ENCODE results near the gene CCDC201. TPM values are rescaled to one million over a fixed set of nuclear protein-coding genes. Genes with fewer than 3 reads are reported as not detected.

Gene CCDC201, protein sequence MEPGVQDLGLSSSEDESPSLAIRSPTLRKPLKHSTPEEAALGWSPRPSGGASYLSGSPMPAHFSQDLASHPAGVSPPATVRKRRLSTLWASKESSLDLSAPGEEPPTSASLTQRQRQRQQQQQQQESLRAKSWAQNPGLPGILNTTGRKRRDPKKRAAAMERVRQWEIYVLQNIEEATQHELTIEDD
- polyA plus RNA-seq (2013) = not detected in 2 replicates

DNA sequence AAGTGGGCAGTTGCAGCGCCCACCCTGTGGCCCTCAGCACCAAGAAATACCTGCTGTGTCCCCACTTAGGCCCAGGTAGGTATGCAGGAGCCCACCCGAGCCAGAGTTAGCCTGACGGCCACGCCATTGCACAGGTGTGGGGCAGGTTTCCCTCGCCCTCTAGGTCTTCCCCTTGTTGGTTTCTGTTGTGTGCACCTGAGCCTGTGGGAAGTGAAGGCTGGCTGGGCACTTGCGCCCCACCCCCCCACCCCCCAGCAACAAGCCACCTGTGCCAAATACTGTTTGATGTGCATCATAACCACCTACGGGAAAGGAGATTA lies at the start of gene CCDC201:
CCDC201 (minus strand) TSS at position 48 of the 320 bp plus-strand sequence. CDS start 75 bp downstream, outside the sequence.
- Histone ChIP-seq H4K91ac (ENCODE audit: low read depth, low read length) (no peak within 1 kb of the TSS), H2AK5ac (ENCODE audit: low read length) (no peak within 1 kb of the TSS), H3K4me3 (ENCODE audit: low read depth, low read length) (no peak within 1 kb of the TSS), H3K23ac (ENCODE audit: low read length) (no peak within 1 kb of the TSS), H2BK12ac (ENCODE audit: low read length) (no peak within 1 kb of the TSS), H3K9ac (ENCODE audit: low read length) (no peak within 1 kb of the TSS), H3K9me3 (ENCODE audit: insufficient read depth, low read depth, low read length) (peaks cover under 1% of the 10 kb centered on the region), H2BK5ac (ENCODE audit: low read depth, low read length, poor library complexity) (no peak within 1 kb of the TSS), H3K14ac (ENCODE audit: low read length) (no peak within 1 kb of the TSS), H2AFZ (ENCODE audit: insufficient read depth, low read length, poor library complexity) (no peak within 1 kb of the TSS), H3K79me2 (ENCODE audit: control insufficient read depth, insufficient read depth, low read length, poor library complexity) (no peaks in the 10 kb centered on the region), H4K8ac (ENCODE audit: low read depth, low read length) (no peak within 1 kb of the TSS), H3K4ac (ENCODE audit: low read depth, low read length) (no peak within 1 kb of the TSS), H3K27me3 (ENCODE audit: insufficient read depth, low read length) (no peaks in the 10 kb centered on the region), H3K4me1 (ENCODE audit: control insufficient read depth in 1 of 2, insufficient read depth in 2 of 2, low read length in 2 of 2) (peaks cover 2 to 3% of the 10 kb centered on the region in 2 experiments), H3K18ac (ENCODE audit: low read length) (no peak within 1 kb of the TSS), H4K12ac (ENCODE audit: low read depth, low read length) (no peak within 1 kb of the TSS), H3K4me2 (ENCODE audit: low read length) (no peak within 1 kb of the TSS), H2BK120ac (ENCODE audit: insufficient read depth, low read length, poor library complexity) (no peak within 1 kb of the TSS), H3K36me3 (ENCODE audit: control insufficient read depth in 1 of 2, insufficient read depth in 2 of 2, low read length in 2 of 2) (no peaks in the 10 kb centered on the region), H3K79me1 (ENCODE audit: low read length) (peaks cover 3% of the 10 kb centered on the region), H3K27ac (ENCODE audit: low read depth, low read length) (no peak within 1 kb of the TSS)
- no CpG with 5 or more reads among the region's 7 CpGs for WGBS (ENCODE audit: extremely low coverage, insufficient coverage, insufficient read length)
- DNase-seq = no peak

DNA sequence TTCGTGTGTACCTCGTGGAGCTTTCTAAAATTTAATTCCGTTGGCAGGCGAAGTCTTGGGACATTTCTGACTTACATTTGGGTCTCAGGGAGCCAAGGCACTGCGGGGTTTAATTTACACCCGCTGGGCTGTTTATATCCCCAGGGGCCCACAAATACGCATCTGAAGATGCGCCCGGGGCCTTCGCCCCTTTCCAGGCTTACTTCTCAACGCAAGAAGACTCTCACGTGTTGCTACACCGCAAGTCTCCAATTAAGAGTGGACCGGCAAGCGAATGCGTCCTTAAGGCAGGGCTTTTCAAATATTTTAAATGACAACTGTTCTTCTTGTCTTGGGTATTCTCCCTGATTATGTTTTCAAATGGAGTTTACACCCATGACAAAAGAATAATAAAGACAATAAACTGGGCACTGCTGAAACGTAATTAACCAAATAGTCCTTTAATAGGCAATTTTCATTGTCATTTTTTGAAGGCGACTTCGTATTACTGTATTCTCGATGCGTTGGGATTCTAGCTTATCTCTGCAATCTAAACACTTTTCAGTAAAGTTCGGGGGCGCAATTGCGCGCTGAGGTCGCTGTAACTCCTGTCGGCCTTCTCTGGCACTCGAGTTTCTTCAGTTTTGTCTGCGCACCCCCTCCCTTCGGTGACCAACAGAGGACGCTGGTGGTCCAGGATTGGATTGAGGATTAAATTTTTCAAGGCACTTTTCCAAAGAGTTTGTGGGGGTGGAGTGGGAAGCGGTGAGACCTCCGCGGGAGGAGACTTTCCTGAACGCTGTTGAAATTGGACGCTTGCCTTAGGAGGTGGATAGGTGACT lies 49.0 kb upstream of the CCDC201 start:
- Histone ChIP-seq H3K79me2 (ENCODE audit: control insufficient read depth, insufficient read depth, low read length, poor library complexity) (peaks cover 29% of the 10 kb centered on the region), H3K18ac (ENCODE audit: low read length) (peak overlapping the region; percentile 93), H3K4me2 (ENCODE audit: low read length) (peak overlapping the region; percentile 76), H2BK120ac (ENCODE audit: insufficient read depth, low read length, poor library complexity) (peak overlapping the region; percentile 98), H2AK5ac (ENCODE audit: low read length) (no peak overlapping the region), H3K27me3 (ENCODE audit: insufficient read depth, low read length) (no peaks in the 10 kb centered on the region), H4K8ac (ENCODE audit: low read depth, low read length) (peak overlapping the region; percentile 72), H2AFZ (ENCODE audit: insufficient read depth, low read length, poor library complexity) (peak overlapping the region; percentile 43), H3K4ac (ENCODE audit: low read depth, low read length) (peak overlapping the region; percentile 93), H3K4me3 (ENCODE audit: low read depth, low read length) (peak overlapping the region; percentile 98), H3K79me1 (ENCODE audit: low read length) (peaks cover 48% of the 10 kb centered on the region), H4K12ac (ENCODE audit: low read depth, low read length) (no peak overlapping the region), H3K36me3 (ENCODE audit: control insufficient read depth in 1 of 2, insufficient read depth in 2 of 2, low read length in 2 of 2) (peaks cover 25 to 27% of the 10 kb centered on the region in 2 experiments), H4K91ac (ENCODE audit: low read depth, low read length) (peak overlapping the region; percentile 98), H3K23ac (ENCODE audit: low read length) (no peak overlapping the region), H3K14ac (ENCODE audit: low read length) (peak overlapping the region; percentile 96), H2BK5ac (ENCODE audit: low read depth, low read length, poor library complexity) (peak overlapping the region; percentile 99), H2BK12ac (ENCODE audit: low read length) (peak overlapping the region; percentile 99), H3K9me3 (ENCODE audit: insufficient read depth, low read depth, low read length) (no peaks in the 10 kb centered on the region), H3K4me1 (ENCODE audit: control insufficient read depth in 1 of 2, insufficient read depth in 2 of 2, low read length in 2 of 2) (peaks cover 9 to 27% of the 10 kb centered on the region in 2 experiments), H3K27ac (ENCODE audit: low read depth, low read length) (peak overlapping the region; percentile 95), H3K9ac (ENCODE audit: low read length) (peak overlapping the region; percentile 76)
- WGBS (ENCODE audit: extremely low coverage, insufficient coverage, insufficient read length) = no CpG with 5 or more reads among the region's 36 CpGs
- DNase-seq = peak; percentile 51 to 73

DNA sequence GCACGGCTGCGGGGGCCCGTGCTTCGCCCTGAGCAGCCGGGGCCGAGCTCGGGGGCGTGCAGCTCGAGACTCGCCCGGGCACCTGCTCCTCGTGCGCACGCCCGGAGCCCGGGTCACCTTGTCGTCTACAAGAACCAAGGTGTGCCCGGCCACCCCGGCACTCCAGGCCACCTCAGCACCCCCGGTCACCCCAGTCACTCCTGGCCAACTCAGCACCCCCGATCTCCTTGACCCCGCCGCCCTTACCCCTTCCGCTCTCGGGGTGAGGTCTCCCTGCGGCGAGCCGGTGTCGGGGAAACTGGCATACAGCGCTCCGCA lies 48.5 kb upstream of the CCDC201 start:
- H2AK5ac ChIP-seq (ENCODE audit: low read length) = peak overlapping the region; percentile 94
- H2BK120ac ChIP-seq (ENCODE audit: insufficient read depth, low read length, poor library complexity) = peak overlapping the region; percentile 98
- peak overlapping the region; percentile 93 for H3K18ac ChIP-seq (ENCODE audit: low read length)
- peak overlapping the region; percentile 96 for H3K14ac ChIP-seq (ENCODE audit: low read length)
- H3K9ac ChIP-seq (ENCODE audit: low read length) = peak overlapping the region; percentile 76
- DNase-seq = no peak
- WGBS (ENCODE audit: extremely low coverage, insufficient coverage, insufficient read length) = no CpG with 5 or more reads among the region's 31 CpGs
- H3K4me2 ChIP-seq (ENCODE audit: low read length) = peak overlapping the region; percentile 76
- peaks cover 9 to 27% of the 10 kb centered on the region in 2 experiments for H3K4me1 ChIP-seq (ENCODE audit: control insufficient read depth in 1 of 2, insufficient read depth in 2 of 2, low read length in 2 of 2)
- peaks cover 48% of the 10 kb centered on the region for H3K79me1 ChIP-seq (ENCODE audit: low read length)
- no peaks in the 10 kb centered on the region for H3K9me3 ChIP-seq (ENCODE audit: insufficient read depth, low read depth, low read length)
- H4K91ac ChIP-seq (ENCODE audit: low read depth, low read length) = peak overlapping the region; percentile 98
- H2BK5ac ChIP-seq (ENCODE audit: low read depth, low read length, poor library complexity) = peak overlapping the region; percentile 97
- H4K12ac ChIP-seq (ENCODE audit: low read depth, low read length) = peak overlapping the region; percentile 45
- H4K8ac ChIP-seq (ENCODE audit: low read depth, low read length) = peak overlapping the region; percentile 72
- H3K27me3 ChIP-seq (ENCODE audit: insufficient read depth, low read length) = no peaks in the 10 kb centered on the region
- H3K23ac ChIP-seq (ENCODE audit: low read length) = no peak overlapping the region
- H2BK12ac ChIP-seq (ENCODE audit: low read length) = peak overlapping the region; percentile 99
- peak overlapping the region; percentile 98 for H3K4me3 ChIP-seq (ENCODE audit: low read depth, low read length)
- peak overlapping the region; percentile 89 for H2AFZ ChIP-seq (ENCODE audit: insufficient read depth, low read length, poor library complexity)
- H3K36me3 ChIP-seq (ENCODE audit: control insufficient read depth in 1 of 2, insufficient read depth in 2 of 2, low read length in 2 of 2) = peaks cover 28 to 33% of the 10 kb centered on the region in 2 experiments
- peak overlapping the region; percentile 93 for H3K4ac ChIP-seq (ENCODE audit: low read depth, low read length)
- peak overlapping the region; percentile 92 for H3K27ac ChIP-seq (ENCODE audit: low read depth, low read length)
- peaks cover 29% of the 10 kb centered on the region for H3K79me2 ChIP-seq (ENCODE audit: control insufficient read depth, insufficient read depth, low read length, poor library complexity)

DNA sequence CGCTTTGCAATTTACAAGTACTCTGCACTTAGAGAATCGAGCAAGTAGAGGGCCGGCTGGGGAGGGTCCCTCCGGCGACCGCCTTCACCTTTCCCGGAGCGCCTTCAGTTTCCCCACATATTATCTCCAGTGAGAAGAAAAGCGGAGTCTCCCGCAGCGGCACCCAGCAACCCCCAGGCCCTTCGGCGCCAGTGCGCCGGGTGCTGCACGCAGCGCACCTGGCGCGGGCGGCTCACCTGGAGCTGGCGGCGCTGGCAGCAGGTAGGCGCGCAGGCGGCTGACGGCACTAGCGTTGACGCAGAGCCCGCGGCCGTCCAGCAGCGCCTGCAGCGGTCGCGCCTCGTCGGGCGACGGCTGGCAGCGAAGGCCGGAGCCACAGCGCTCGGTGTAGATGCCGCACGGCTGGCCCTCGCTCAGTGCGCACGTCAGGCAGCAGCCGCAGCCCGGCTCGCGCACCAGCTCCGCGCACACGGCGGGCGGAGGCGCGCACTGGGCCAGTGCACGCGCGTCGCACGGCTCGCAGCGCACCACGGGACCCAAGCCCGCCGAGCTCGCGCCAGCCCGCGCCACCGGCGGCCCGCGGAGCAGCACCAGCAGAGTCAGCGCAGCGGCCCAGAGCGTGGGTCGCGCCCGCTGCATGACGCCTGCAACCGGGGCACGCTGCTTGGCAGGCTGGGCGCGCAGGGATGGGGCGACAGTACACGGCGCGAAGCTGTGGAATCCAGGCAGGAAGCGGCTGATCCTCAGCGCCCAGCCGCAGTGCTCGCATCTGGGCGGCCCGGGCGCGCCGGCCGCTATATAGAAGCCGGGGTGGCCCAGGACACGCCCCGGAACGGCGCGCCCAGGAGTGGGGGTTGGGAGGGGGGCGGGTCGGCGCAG lies 47.9 kb upstream of the CCDC201 start, which contains the start of gene IGFBP3:
IGFBP3 (minus strand) TSS at position 771 of the 879 bp plus-strand sequence; CDS start at position 639, 132 bp downstream.
- H2BK12ac ChIP-seq (ENCODE audit: low read length) = peak within 1 kb of the TSS; percentile 99
- H3K9me3 ChIP-seq (ENCODE audit: insufficient read depth, low read depth, low read length) = no peaks in the 10 kb centered on the region
- H3K4ac ChIP-seq (ENCODE audit: low read depth, low read length) = peak within 1 kb of the TSS; percentile 97
- peaks cover 48% of the 10 kb centered on the region for H3K79me1 ChIP-seq (ENCODE audit: low read length)
- H2BK5ac ChIP-seq (ENCODE audit: low read depth, low read length, poor library complexity) = peak within 1 kb of the TSS; percentile 97
- H3K18ac ChIP-seq (ENCODE audit: low read length) = peak within 1 kb of the TSS; percentile 93
- H4K12ac ChIP-seq (ENCODE audit: low read depth, low read length) = peak within 1 kb of the TSS; percentile 45
- peak within 1 kb of the TSS; percentile 72 for H4K8ac ChIP-seq (ENCODE audit: low read depth, low read length)
- H2BK120ac ChIP-seq (ENCODE audit: insufficient read depth, low read length, poor library complexity) = peak within 1 kb of the TSS; percentile 98
- H3K4me3 ChIP-seq (ENCODE audit: low read depth, low read length) = peak within 1 kb of the TSS; percentile 98
- peak within 1 kb of the TSS; percentile 98 for H4K91ac ChIP-seq (ENCODE audit: low read depth, low read length)
- H3K79me2 ChIP-seq (ENCODE audit: control insufficient read depth, insufficient read depth, low read length, poor library complexity) = peaks cover 29% of the 10 kb centered on the region
- peak within 1 kb of the TSS; percentile 89 for H2AFZ ChIP-seq (ENCODE audit: insufficient read depth, low read length, poor library complexity)
- DNase-seq = peak; percentile 75 to 82
- H3K36me3 ChIP-seq (ENCODE audit: control insufficient read depth in 1 of 2, insufficient read depth in 2 of 2, low read length in 2 of 2) = peaks cover 33 to 39% of the 10 kb centered on the region in 2 experiments
- peak within 1 kb of the TSS; percentile 94 for H2AK5ac ChIP-seq (ENCODE audit: low read length)
- H3K27ac ChIP-seq (ENCODE audit: low read depth, low read length) = peak within 1 kb of the TSS; percentile 92
- peak within 1 kb of the TSS; percentile 98 for H3K9ac ChIP-seq (ENCODE audit: low read length)
- WGBS (ENCODE audit: extremely low coverage, insufficient coverage, insufficient read length) = no CpG with 5 or more reads among the region's 111 CpGs
- H3K27me3 ChIP-seq (ENCODE audit: insufficient read depth, low read length) = no peaks in the 10 kb centered on the region
- no peak within 1 kb of the TSS for H3K23ac ChIP-seq (ENCODE audit: low read length)
- H3K4me1 ChIP-seq (ENCODE audit: control insufficient read depth in 1 of 2, insufficient read depth in 2 of 2, low read length in 2 of 2) = peaks cover 9 to 27% of the 10 kb centered on the region in 2 experiments
- H3K14ac ChIP-seq (ENCODE audit: low read length) = peak within 1 kb of the TSS; percentile 96
- H3K4me2 ChIP-seq (ENCODE audit: low read length) = peak within 1 kb of the TSS; percentile 76

Measured in trophoblast cell (in vitro differentiated cells and primary cell).